Measurements from ENCODE around the gene ZNF75A.
A peak's percentile ranks its signal among the peaks of the same experiment; 100 is the strongest.

Gene ZNF75A

GRCh38 chr16:3355589-3355988, 50.3 kb downstream of the ZNF75A start, which contains the start of gene OR2C1:
Gene OR2C1 (plus strand): TSS chr16:3355889. CDS start chr16:3355941, 52 bp downstream.
- H3K4me3 ChIP-seq (ENCODE audit: low read length), result no peak within 1 kb of the TSS
- no peak for DNase-seq (ENCODE audit: low read depth)
- no peak for TF ChIP-seq CTCF (conservative IDR thresholded peaks at IDR 0.05; ENCODE audit: low read depth, low read length)

- no peak overlapping the region for H3K4me3 ChIP-seq (ENCODE audit: low read length)
- TF ChIP-seq CTCF (conservative IDR thresholded peaks at IDR 0.05; ENCODE audit: low read depth, low read length), result no peak
- no peak for DNase-seq (ENCODE audit: low read depth)
Observed at GRCh38 chr16:3356118-3356517, 50.8 kb downstream of the ZNF75A start.

- TF ChIP-seq CTCF (conservative IDR thresholded peaks at IDR 0.05; ENCODE audit: low read depth, low read length), result no peak
- peak; percentile 24 for DNase-seq (ENCODE audit: low read depth)
- no peak overlapping the region for H3K4me3 ChIP-seq (ENCODE audit: low read length)
Observed at GRCh38 chr16:3358871-3359270, 53.6 kb downstream of the ZNF75A start.

GRCh38 chr16:3362931-3363330, 57.6 kb downstream of the ZNF75A start:
- no peak for DNase-seq (ENCODE audit: low read depth)
- no peak overlapping the region for H3K4me3 ChIP-seq (ENCODE audit: low read length)
- TF ChIP-seq CTCF (conservative IDR thresholded peaks at IDR 0.05; ENCODE audit: low read depth, low read length), result no peak

- TF ChIP-seq CTCF (conservative IDR thresholded peaks at IDR 0.05; ENCODE audit: low read depth, low read length), result no peak
- no peak for DNase-seq (ENCODE audit: low read depth)
- no peak overlapping the region for H3K4me3 ChIP-seq (ENCODE audit: low read length)
Observed at GRCh38 chr16:3363793-3364192, 58.5 kb downstream of the ZNF75A start.

GRCh38 chr16:3364774-3365427, 59.6 kb downstream of the ZNF75A start:
- TF ChIP-seq CTCF (conservative IDR thresholded peaks at IDR 0.05; ENCODE audit: low read depth, low read length), result no peak
- H3K4me3 ChIP-seq (ENCODE audit: low read length), result peak overlapping the region; percentile 67
- DNase-seq (ENCODE audit: low read depth), result peak; percentile 76

All from retinal pigment epithelial cell (primary cell).